HCT116 (cell line): Measurements from ENCODE around the gene SEC11A. TPM values are rescaled to one million over a fixed set of nuclear protein-coding genes. Genes with fewer than 3 reads are reported as not detected.

Source experiments
- ATAC-seq: fragments of 200-7000 bp; cut with Tn5 transposase; 2 replicates; pipeline ENCODE4 v1.9.1; 2020; ENCODE audit warnings: mild to moderate bottlenecking, moderate library complexity
- BruUV-seq: library from RNA; stranded (reverse); fragments of 400-500 nt; replicated peaks from 2 replicates; lab custom pipeline; 2021; lab: Mats Ljungman, UMichigan
- CTCF ChIA-PET: fragments of 300-600 bp; sonication (Branson Sonifier 250); formaldehyde crosslinking; loops from one replicate; lab custom pipeline; 2021; ENCODE audit warnings: antibody characterized with exemption; lab: Charles Lee
- POLR2A ChIA-PET: fragments of 300-600, 350-600 bp; sonication (Branson Sonifier 250); formaldehyde crosslinking; loops from one replicate; lab custom pipeline; 2021; ENCODE audit warnings: antibody characterized with exemption; lab: Charles Lee
- RAD21 ChIA-PET, 2 experiments: fragments of 300-600 bp; sonication (Branson Sonifier 250); formaldehyde crosslinking; loops; one replicate each; lab custom pipeline; 2023; ENCODE audit warnings: low total read pairs in 2 of 2; ENCODE audit not compliant: uncharacterized antibody in 2 of 2, unreplicated experiment in 2 of 2, low non-redundant PET in 1 of 2; lab: Charles Lee
- DNase-seq: peaks from one replicate; pipeline ENCODE4 v3.0.0-alpha.2; 2010; ENCODE audit warnings: low read depth, low spot score
- H2AFZ ChIP-seq: fragments of 200-600 bp; shearing (Covaris generic), sonication (generic); 2 replicates; pipeline ENCODE4 v1.6.1; 2017; ENCODE audit warnings: low read depth, mixed run types, mixed read lengths, antibody characterized with exemption, low read length; ENCODE audit not compliant: poor library complexity, severe bottlenecking
- H3K27ac ChIP-seq: 2 replicates; pipeline ENCODE4 v1.5.1; 2012; ENCODE audit warnings: low read depth, low read length
- H3K27me3 ChIP-seq: fragments of 200-600 bp; sonication (generic); 2 replicates; pipeline ENCODE4 v1.6.1; 2016; ENCODE audit warnings: mixed run types, low read length, mixed read lengths; ENCODE audit not compliant: insufficient read depth
- H3K36me3 ChIP-seq, 2 experiments: fragments of 200-500 bp in 1 of 2; fragments of 200-600 bp in 1 of 2; sonication (Bioruptor generic) in 1 of 2; sonication (generic) in 1 of 2; 2 replicates each; pipeline versions ENCODE4 v1.5.1 to v1.6.1; 2014 to 2016; ENCODE audit warnings: low read length in 2 of 2, inconsistent platforms in 1 of 2, mixed read lengths in 1 of 2, mixed run types in 1 of 2; ENCODE audit not compliant: insufficient read depth in 2 of 2, control insufficient read depth in 1 of 2
- H3K4me1 ChIP-seq, 2 experiments: fragments of 200-600 bp in 1 of 2; sonication (generic) in 1 of 2; 2 replicates each; pipeline versions ENCODE4 v1.5.1 to v1.6.1; 2012 to 2017; ENCODE audit warnings: low read length in 2 of 2, inconsistent platforms in 1 of 2, mild to moderate bottlenecking in 1 of 2, mixed read lengths in 1 of 2, mixed run types in 1 of 2, moderate library complexity in 1 of 2; ENCODE audit not compliant: insufficient read depth in 2 of 2, control insufficient read depth in 1 of 2
- H3K4me2 ChIP-seq: fragments of 200-600 bp; sonication (generic); 2 replicates; pipeline ENCODE4 v1.6.1; 2017; ENCODE audit warnings: mixed run types, low read length, mixed read lengths
- H3K4me3 ChIP-seq, 2 experiments: fragments of 200-600 bp in 1 of 2; sonication (generic) in 1 of 2; replicated peaks in 1 of 2; 2 replicates each; pipeline ENCODE4 v1.5.1; 2011 to 2016; ENCODE audit warnings: low read length in 2 of 2, control low read depth in 1 of 2, low read depth in 1 of 2, mild to moderate bottlenecking in 1 of 2, mixed read lengths in 1 of 2, mixed run types in 1 of 2
- H3K79me2 ChIP-seq: fragments of 200-600 bp; sonication (generic); 2 replicates; pipeline ENCODE4 v1.6.1; 2017; ENCODE audit warnings: mild to moderate bottlenecking, mixed run types, low read length, moderate library complexity, mixed read lengths; ENCODE audit not compliant: insufficient read depth
- H3K9ac ChIP-seq: fragments of 200-600 bp; sonication (generic); 2 replicates; pipeline ENCODE4 v1.6.1; 2016; ENCODE audit warnings: low read length, mixed read lengths
- H3K9me2 ChIP-seq: fragments of 200-600 bp; sonication (generic), shearing (Covaris generic); 2 replicates; pipeline ENCODE4 v1.6.1; 2017; ENCODE audit warnings: mixed run types, mild to moderate bottlenecking, moderate library complexity; ENCODE audit not compliant: insufficient read depth
- H3K9me3 ChIP-seq, 2 experiments: fragments of 200-500 bp in 1 of 2; fragments of 200-600 bp in 1 of 2; sonication (Bioruptor generic) in 1 of 2; sonication (generic) in 1 of 2; 2 replicates each; pipeline ENCODE4 v1.6.1; 2014 to 2017; ENCODE audit warnings: low read length in 2 of 2, mixed read lengths in 2 of 2, inconsistent platforms in 1 of 2, low read depth in 1 of 2, mild to moderate bottlenecking in 1 of 2, mixed run types in 1 of 2, moderate library complexity in 1 of 2; ENCODE audit not compliant: control insufficient read depth in 1 of 2, insufficient read depth in 1 of 2
- H4K20me1 ChIP-seq: fragments of 200-600 bp; sonication (generic), shearing (Covaris generic); 2 replicates; pipeline ENCODE4 v1.6.1; 2017; ENCODE audit warnings: mixed run types, mild to moderate bottlenecking, moderate library complexity; ENCODE audit not compliant: insufficient read depth
- ATF3 ChIP-seq: IDR thresholded peaks from 2 replicates; pipeline ENCODE4 v1.6.1; 2012
- CBX3 ChIP-seq: IDR thresholded peaks from 2 replicates; pipeline ENCODE4 v1.6.1; 2012; ENCODE audit warnings: low read depth
- CEBPB ChIP-seq: IDR thresholded peaks from 2 replicates; pipeline ENCODE4 v1.6.1; 2012; ENCODE audit warnings: low read depth
- CTCF ChIP-seq, 3 experiments: fragments of 200-600 bp in 1 of 3; sonication (generic) in 1 of 3; IDR thresholded peaks in 2 of 3; conservative IDR thresholded peaks in 1 of 3; 2 replicates each; pipeline ENCODE4 v1.5.1; 2012 to 2017; ENCODE audit warnings: low read depth in 2 of 3, low read length in 2 of 3, antibody characterized with exemption in 1 of 3, borderline replicate concordance in 1 of 3, control low read depth in 1 of 3, mild to moderate bottlenecking in 1 of 3, mixed read lengths in 1 of 3, mixed run types in 1 of 3, moderate library complexity in 1 of 3; ENCODE audit not compliant: insufficient read depth in 1 of 3
- EGR1 ChIP-seq: IDR thresholded peaks from 2 replicates; pipeline ENCODE4 v1.6.1; 2012; ENCODE audit warnings: low read depth
- ELF1 ChIP-seq: IDR thresholded peaks from 2 replicates; pipeline ENCODE4 v1.6.1; 2012; ENCODE audit warnings: low read depth, borderline replicate concordance
- EZH2phosphoT487 ChIP-seq: fragments of 200-600 bp; IDR thresholded peaks from 2 replicates; pipeline ENCODE4 v1.6.1; 2018; ENCODE audit warnings: antibody characterized with exemption, borderline replicate concordance
- JUND ChIP-seq: IDR thresholded peaks from 2 replicates; pipeline ENCODE4 v1.6.1; 2012
- MAX ChIP-seq: IDR thresholded peaks from 2 replicates; pipeline ENCODE4 v1.6.1; 2012
- POLR2A ChIP-seq: IDR thresholded peaks from 2 replicates; pipeline ENCODE4 v1.7.0; 2011; ENCODE audit warnings: borderline replicate concordance; ENCODE audit not compliant: insufficient read depth, insufficient read length; ENCODE audit errors: extremely low read depth
- POLR2AphosphoS5 ChIP-seq: IDR thresholded peaks from 2 replicates; pipeline ENCODE4 v1.6.1; 2011; ENCODE audit warnings: mild to moderate bottlenecking, low read depth, low read length, moderate library complexity
- RAD21 ChIP-seq: IDR thresholded peaks from 2 replicates; pipeline ENCODE4 v1.6.1; 2012; ENCODE audit warnings: low read depth, mild to moderate bottlenecking
- SIN3A ChIP-seq: IDR thresholded peaks from 2 replicates; pipeline ENCODE4 v1.6.1; 2012; ENCODE audit warnings: low read depth
- SP1 ChIP-seq: IDR thresholded peaks from 2 replicates; pipeline ENCODE4 v1.6.1; 2012; ENCODE audit warnings: low read depth
- SRF ChIP-seq: IDR thresholded peaks from 2 replicates; pipeline ENCODE4 v1.6.1; 2012; ENCODE audit warnings: low read depth
- TCF7L2 ChIP-seq: IDR thresholded peaks from 2 replicates; pipeline ENCODE4 v1.7.0; 2011; ENCODE audit warnings: borderline replicate concordance, inconsistent platforms; ENCODE audit not compliant: insufficient read depth, insufficient read length; ENCODE audit errors: extremely low read depth
- ZBTB33 ChIP-seq: IDR thresholded peaks from 2 replicates; pipeline ENCODE4 v1.6.1; 2011; ENCODE audit warnings: mild to moderate bottlenecking, low read length, moderate library complexity; ENCODE audit not compliant: insufficient replicate concordance; ENCODE audit errors: extremely low read depth
- ZFX ChIP-seq: fragments of 450-650 bp; IDR thresholded peaks from 2 replicates; pipeline ENCODE4 v1.6.1; 2017
- ZNF274 ChIP-seq: fragments of 200-500 bp; sonication (Bioruptor generic); IDR thresholded peaks from 2 replicates; pipeline ENCODE4 v1.6.1; 2014; ENCODE audit warnings: mild to moderate bottlenecking, low read depth, low read length, inconsistent platforms
- intact Hi-C: fragments of 100-400 bp; cut with micrococcal nuclease; formaldehyde crosslinking; loops from 2 replicates; pipeline ENCODE4 v1.10.0; 2022
- total RNA-seq: library from RNA; stranded (reverse); gene quantifications from one replicate; pipeline ENCODE4 v1.2.1, GENCODE V29; 2021; ENCODE audit not compliant: unreplicated experiment

The SEC11A gene
- total RNA-seq, 1 experiment from 2014 or later, result 175 TPM

- POLR2A ChIA-PET, result no interaction called here
Measured at GRCh38 chr15:84750583-84751092, 34.7 kb upstream of the SEC11A start.

More at GRCh38 chr15:84750583-84751092, 34.7 kb upstream of the SEC11A start:
- Histone ChIP-seq H3K9me2 (no peaks in the 10 kb centered on the region), H3K36me3 (no peaks in the 10 kb centered on the region), H2AFZ (no peak overlapping the region), H3K4me2 (peak overlapping the region; percentile 87; the same call in 1 of the 2 replicates), H3K9me3 (no peaks in the 10 kb centered on the region), H3K9ac (no peak overlapping the region), H3K27me3 (no peaks in the 10 kb centered on the region), H3K79me2 (peaks cover 69% of the 10 kb centered on the region), H3K4me3 (no peak overlapping the region), H4K20me1 (peaks cover 4% of the 10 kb centered on the region; the same call in 1 of the 2 replicates), H3K4me1 (peaks cover 4 to 29% of the 10 kb centered on the region in 2 experiments; a peak in 3 of 4 replicates), H3K27ac (no peak overlapping the region)
- DNase-seq (no peak), ATAC-seq (no peak)
- TF ChIP-seq ELF1 (no peak), SP1 (no peak), EZH2phosphoT487 (no peak), ZFX (no peak), SRF (no peak), EGR1 (no peak), CBX3 (no peak), SIN3A (no peak), RAD21 (no peak), ZNF274 (no peak), CEBPB (no peak), ATF3 (no peak), POLR2A (no peak), CTCF (IDR thresholded peaks at IDR 0.05 in 2 of 3, conservative IDR thresholded peaks at IDR 0.05 in 1 of 3; ENCODE audit: borderline replicate concordance in 1 of 3, insufficient read depth in 1 of 3, low read depth in 2 of 3, low read length in 2 of 3) (no peak), POLR2AphosphoS5 (no peak), JUND (no peak), ZBTB33 (no peak), MAX (no peak), TCF7L2 (no peak)
- intact Hi-C loops, result no loop called here
- ChIA-PET RAD21 (no interaction called here), CTCF (no interaction called here)
- no TSS peak for BruUV-seq
